Measurements from ENCODE around the gene FCGR1A.
A peak's percentile ranks its signal among the peaks of the same experiment; 100 is the strongest.
"Not testable (repeated sequence)": the region's sequence is repeated elsewhere in the genome, so short reads cannot be mapped to it uniquely, and the experiment has no call there.

Gene FCGR1A

DNA sequence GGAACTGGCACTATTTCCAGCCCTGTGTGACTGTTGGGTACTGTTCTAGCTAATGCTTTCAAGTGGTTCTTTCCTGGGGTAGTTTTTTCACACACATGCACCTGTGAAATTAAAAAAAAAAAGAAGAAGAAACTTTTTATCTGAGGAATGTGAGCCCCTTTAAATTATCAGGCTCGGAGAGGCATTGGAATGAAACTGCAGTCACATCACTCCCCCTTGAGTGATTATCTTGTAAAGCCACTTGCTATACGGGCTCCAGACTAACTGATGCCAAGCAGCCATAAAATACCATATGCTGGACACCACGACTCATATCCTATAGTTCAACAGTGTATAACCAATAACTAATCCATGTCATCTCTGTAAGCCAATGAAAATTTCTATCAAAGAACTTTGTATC, 5.4 kb upstream of the FCGR1A start:
- not testable (repeated sequence) for DNase-seq (ENCODE audit: low spot score)

- DNase-seq (ENCODE audit: low spot score): not testable (repeated sequence)
Measured at GRCh38 chr1:149778313-149778712, 4.2 kb upstream of the FCGR1A start.

- DNase-seq (ENCODE audit: low spot score): not testable (repeated sequence)
Measured at GRCh38 chr1:149781413-149781984, 995 bp upstream of the FCGR1A start.

- DNase-seq (ENCODE audit: low spot score): not testable (repeated sequence)
Measured at GRCh38 chr1:149783289-149783688, 795 bp downstream of the FCGR1A start.

DNA sequence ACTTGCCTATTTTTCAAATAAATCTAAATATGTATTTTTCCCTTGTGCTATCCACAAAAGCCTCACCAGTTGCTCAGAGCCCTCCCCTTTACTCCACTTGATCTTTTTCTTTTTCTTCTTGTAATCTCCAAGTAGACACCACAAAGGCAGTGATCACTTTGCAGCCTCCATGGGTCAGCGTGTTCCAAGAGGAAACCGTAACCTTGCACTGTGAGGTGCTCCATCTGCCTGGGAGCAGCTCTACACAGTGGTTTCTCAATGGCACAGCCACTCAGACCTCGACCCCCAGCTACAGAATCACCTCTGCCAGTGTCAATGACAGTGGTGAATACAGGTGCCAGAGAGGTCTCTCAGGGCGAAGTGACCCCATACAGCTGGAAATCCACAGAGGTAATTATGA, 1.4 kb downstream of the FCGR1A start:
- not testable (repeated sequence) for DNase-seq (ENCODE audit: low spot score)

- not testable (repeated sequence) for DNase-seq (ENCODE audit: low spot score)
Measured at GRCh38 chr1:149787688-149788451, 5.4 kb downstream of the FCGR1A start.

- peak; percentile 39 for DNase-seq (ENCODE audit: low spot score)
Measured at GRCh38 chr1:149792502-149792901, 10.0 kb downstream of the FCGR1A start.

GRCh38 chr1:149792912-149793515, 10.5 kb downstream of the FCGR1A start:
- DNase-seq (ENCODE audit: low spot score): peak; percentile 66

DNA sequence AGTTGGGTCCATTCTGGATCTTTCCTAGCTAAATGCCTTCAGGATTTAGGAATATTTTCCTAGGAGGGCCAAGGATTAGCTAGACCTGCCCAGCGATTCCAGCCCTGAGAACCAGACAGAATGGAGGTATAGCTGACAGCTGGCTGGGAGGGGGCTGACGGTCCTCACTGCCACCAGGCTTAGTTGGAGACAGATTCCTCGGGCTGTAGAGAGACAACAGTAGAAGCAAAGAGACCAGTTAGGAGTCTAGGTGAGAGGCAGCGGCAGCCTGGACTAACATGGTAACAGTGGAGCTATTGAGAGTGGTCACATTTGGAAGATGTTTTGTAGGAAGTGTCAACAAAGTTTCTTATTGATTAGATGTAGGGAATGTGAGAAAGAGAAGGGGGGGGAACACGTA, 11.4 kb downstream of the FCGR1A start:
- DNase-seq (ENCODE audit: low spot score): not testable (repeated sequence)

- DNase-seq (ENCODE audit: low spot score): not testable (repeated sequence)
Measured at GRCh38 chr1:149801628-149802027, 19.1 kb downstream of the FCGR1A start.

DNA sequence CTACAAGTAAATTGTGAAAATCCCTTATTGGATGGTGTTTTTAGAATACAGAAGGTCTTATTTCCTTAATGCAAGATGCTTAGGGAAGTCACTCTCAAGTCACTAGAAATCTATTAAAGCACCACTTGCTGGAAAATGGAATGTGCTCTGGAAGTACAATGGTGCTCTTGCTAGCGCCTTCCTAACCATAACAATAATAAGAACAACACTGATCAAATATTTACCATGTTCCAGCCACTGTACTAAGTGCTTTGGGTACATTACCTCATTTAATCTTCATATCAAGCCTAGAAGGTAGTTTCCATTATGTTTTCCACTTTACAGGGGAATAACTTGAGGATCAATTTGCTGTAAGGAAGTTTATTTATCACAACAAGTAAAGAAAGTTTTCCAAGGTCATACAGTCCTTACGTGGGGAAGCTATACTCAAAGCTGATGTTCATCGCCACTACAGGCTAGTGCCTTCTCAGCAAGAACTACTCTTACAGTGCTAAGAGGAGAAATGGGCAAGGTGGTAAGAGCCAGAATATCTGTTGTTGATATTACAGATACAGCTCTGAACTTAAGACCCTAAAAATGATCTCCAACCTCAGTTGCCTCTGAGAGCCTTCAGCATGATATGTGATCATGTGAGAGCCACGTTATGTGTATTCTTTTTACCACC, 22.1 kb downstream of the FCGR1A start:
- DNase-seq (ENCODE audit: low spot score): not testable (repeated sequence)

GRCh38 chr1:149810697-149811405, 28.4 kb downstream of the FCGR1A start:
- not testable (repeated sequence) for DNase-seq (ENCODE audit: low spot score)

DNA sequence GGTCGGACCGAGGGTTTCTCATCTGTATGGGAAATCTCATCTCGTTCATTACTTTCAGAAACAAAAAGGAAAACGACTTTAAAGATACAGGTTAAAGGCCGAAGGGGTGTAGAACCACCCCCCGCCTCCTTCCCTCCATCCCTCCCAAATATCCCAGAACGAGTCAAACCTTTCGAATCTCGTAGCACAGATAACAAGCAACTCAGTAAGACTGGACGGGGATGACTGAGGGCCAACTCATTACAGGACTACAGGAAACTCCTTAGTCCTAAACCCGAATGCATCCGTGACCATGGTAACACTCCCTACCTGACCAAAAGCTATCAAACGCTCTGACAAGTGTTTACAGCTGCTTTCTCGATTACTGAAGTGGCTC, 29.0 kb downstream of the FCGR1A start:
- not testable (repeated sequence) for DNase-seq (ENCODE audit: low spot score)

DNA sequence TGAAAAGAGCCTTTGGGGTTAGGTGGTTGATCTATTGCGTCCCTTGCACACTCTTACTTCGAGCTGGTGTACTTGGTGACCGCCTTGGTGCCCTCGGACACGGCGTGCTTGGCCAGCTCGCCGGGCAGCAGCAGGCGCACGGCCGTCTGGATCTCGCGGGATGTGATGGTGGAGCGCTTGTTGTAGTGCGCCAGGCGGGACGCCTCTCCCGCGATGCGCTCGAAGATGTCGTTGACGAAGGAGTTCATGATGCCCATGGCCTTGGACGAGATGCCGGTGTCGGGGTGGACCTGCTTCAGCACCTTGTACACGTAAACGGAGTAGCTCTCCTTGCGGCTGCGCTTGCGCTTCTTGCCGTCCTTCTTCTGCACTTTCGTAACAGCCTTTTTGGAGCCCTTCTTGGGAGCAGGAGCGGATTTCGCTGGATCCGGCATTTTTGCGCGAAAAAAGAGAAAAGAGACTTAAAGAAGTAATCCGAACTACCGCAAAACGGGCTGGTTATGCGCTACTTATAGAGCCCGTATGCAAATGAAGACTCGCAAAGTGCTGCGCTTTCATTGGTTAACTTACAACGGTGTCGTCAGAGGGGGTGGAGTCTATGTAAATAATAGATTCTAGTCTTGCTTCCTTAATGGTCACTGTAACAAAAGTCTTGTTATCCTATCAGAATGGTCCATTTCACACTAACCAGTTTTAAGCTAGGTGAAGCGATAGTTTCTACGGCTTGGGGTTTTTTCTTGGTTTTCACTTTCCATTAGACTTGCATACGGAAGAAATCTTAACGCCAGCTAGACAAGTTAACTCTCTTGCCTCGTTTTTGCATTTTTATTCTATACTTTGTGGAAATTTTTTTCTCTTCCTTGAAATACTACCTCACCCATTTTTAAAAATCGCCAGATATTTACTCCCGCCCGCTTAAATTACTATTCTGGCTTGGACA, 29.7 kb downstream of the FCGR1A start:
- DNase-seq (ENCODE audit: low spot score): peak; percentile 93

- peak; percentile 57 for DNase-seq (ENCODE audit: low spot score)
Measured at GRCh38 chr1:149812893-149813801, 30.7 kb downstream of the FCGR1A start.

- DNase-seq (ENCODE audit: low spot score): not testable (repeated sequence)
Measured at GRCh38 chr1:149820387-149820786, 37.9 kb downstream of the FCGR1A start.

- not testable (repeated sequence) for DNase-seq (ENCODE audit: low spot score)
Measured at GRCh38 chr1:149826555-149826954, 44.1 kb downstream of the FCGR1A start.

- not testable (repeated sequence) for DNase-seq (ENCODE audit: low spot score)
Measured at GRCh38 chr1:149831764-149832315, 49.3 kb downstream of the FCGR1A start.
